Small intestine (tissue), 16 donors: ENCODE results near the gene FAM47B. TPM values are rescaled to one million over a fixed set of nuclear protein-coding genes. Genes with fewer than 3 reads are reported as not detected.
A peak's percentile ranks its signal among the peaks of the same experiment; 100 is the strongest.

Experiments
- DNase-seq, 2 donors: peaks; one replicate each; pipeline versions ENCODE4 v3.0.0 to v3.0.0-alpha.2; 2013
- FAIRE-seq: peaks from 2 replicates; lab custom pipeline; 2012; peaks lifted over from hg19 to GRCh38; lab: Jason Lieb, UNC
- H3K27ac ChIP-seq, 3 donors: one replicate each; pipeline ENCODE4 v1.5.1; 2013; ENCODE audit warnings: low read length in 2 of 3, mild to moderate bottlenecking in 2 of 3, control low read depth in 1 of 3, inconsistent platforms in 1 of 3, low read depth in 1 of 3, moderate library complexity in 1 of 3
- H3K27me3 ChIP-seq, 3 donors: one replicate each; pipeline ENCODE4 v1.6.1; 2013; ENCODE audit warnings: low read length in 3 of 3, inconsistent platforms in 1 of 3; ENCODE audit not compliant: control insufficient read depth in 3 of 3, insufficient read depth in 3 of 3
- H3K36me3 ChIP-seq, 3 donors: one replicate each; pipeline ENCODE4 v1.6.1; 2013; ENCODE audit warnings: low read length in 3 of 3, inconsistent platforms in 1 of 3, low read depth in 1 of 3, mild to moderate bottlenecking in 1 of 3, moderate library complexity in 1 of 3; ENCODE audit not compliant: control insufficient read depth in 3 of 3, insufficient read depth in 2 of 3
- H3K4me1 ChIP-seq, 3 donors: one replicate each; pipeline ENCODE4 v1.6.1; 2013; ENCODE audit warnings: low read length in 2 of 3, inconsistent platforms in 1 of 3, low read depth in 1 of 3, mild to moderate bottlenecking in 1 of 3, moderate library complexity in 1 of 3; ENCODE audit not compliant: control insufficient read depth in 3 of 3, insufficient read depth in 2 of 3
- H3K4me3 ChIP-seq, 3 donors: one replicate each; pipeline ENCODE4 v1.5.1; 2013; ENCODE audit warnings: low read length in 3 of 3, control low read depth in 1 of 3, inconsistent platforms in 1 of 3, low read depth in 1 of 3, mild to moderate bottlenecking in 1 of 3, moderate library complexity in 1 of 3
- H3K9me3 ChIP-seq, 2 donors: one replicate each; pipeline ENCODE4 v1.6.1; 2013; ENCODE audit warnings: low read depth in 1 of 2, low read length in 1 of 2; ENCODE audit not compliant: control insufficient read depth in 2 of 2, insufficient read depth in 1 of 2
- WGBS, 3 donors: extraction: QIAGEN DNeasy Blood & Tissue Kit; methylation state at CpG; one replicate each; pipeline ENCODE4 v1.1.7; 2013; 5-methylcytosine and 5-hydroxymethylcytosine counted together
- long read RNA-seq, 10 donors: transcript quantifications; one replicate each; lab custom pipeline, GENCODE V29; 2026
- polyA plus RNA-seq, 4 donors: library from polyadenylated mRNA; stranded (reverse) in 3 of 4; unstranded in 1 of 4; fragments of 200-250 nt in 3 of 4; fragments of 120-200 nt in 1 of 4; gene quantifications; one replicate each; pipeline versions ENCODE4 v1.2.1 to v1.2.3, GENCODE V29; 2013
- donor health status: healthy with polysubstance abuse.
- donor health status: control.
- donor health status: control.
- donor health status: Bipolar disorder and iron deficiency.
- donor health status: healthy.

The FAM47B gene
- polyA plus RNA-seq: not detected
- long read RNA-seq, donor 1: 0 reads
- long read RNA-seq, donor 2: 0 reads
- long read RNA-seq, donor 3: 0 reads
- long read RNA-seq, donor 4: 0 reads
- long read RNA-seq, donor 5: 0 reads
- long read RNA-seq, donor 6: 0 reads
- long read RNA-seq, donor 7: 0 reads
- long read RNA-seq, donor 8: 0 reads
- long read RNA-seq, donor 9: 0 reads
- long read RNA-seq, donor 10: 0 reads

DNA sequence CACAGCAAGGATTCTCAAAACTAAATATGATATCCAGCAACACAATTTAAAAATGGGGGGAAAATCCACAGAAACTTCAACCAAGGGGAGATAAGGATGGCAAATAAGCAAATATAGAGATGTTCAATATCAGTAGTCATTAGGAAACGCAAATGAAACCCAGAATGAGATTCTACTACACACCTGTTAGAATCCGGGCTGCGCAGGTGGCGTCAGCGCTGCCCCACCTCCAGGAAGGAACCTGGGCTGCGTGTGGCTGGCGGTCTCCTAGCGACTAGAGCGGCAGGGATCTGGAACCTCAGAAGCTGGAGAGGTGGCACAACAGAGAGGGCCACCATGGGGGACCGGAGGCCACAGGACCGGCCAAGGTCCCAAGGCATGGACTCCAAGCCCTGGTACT, at the start of gene FAM47B:
Gene FAM47B (plus strand): TSS at position 301 of the 400 bp plus-strand sequence. CDS start 36 bp downstream, at position 337.
- DNase-seq (no peak), FAIRE-seq (no peak)
- 84 to 95% (median 94%) methylated on average over 11 of the region's 11 CpGs for WGBS, 3 donors

DNA sequence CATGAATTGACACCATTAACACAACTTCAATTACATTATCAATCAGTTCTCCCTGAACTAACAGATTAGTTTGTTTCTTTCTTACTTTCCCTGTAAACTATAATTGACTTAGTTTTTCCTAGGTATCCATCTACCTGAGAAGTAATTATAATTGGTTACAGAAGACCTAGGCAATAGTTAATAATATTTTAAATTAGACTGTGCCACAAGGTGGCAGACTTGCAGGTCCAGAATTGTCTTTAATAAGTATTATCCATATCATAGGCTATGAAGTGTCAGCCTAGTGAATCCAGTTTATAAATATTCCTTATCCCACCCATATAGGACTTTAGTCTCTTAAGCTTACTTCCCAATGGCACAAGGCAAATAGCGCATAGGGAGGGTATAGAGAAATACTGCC, 48.9 kb upstream of the FAM47B start:
- Histone ChIP-seq H3K27me3 (no peaks in the 10 kb centered on the region), H3K9me3 (no peaks in the 10 kb centered on the region), H3K36me3 (no peaks in the 10 kb centered on the region), H3K27ac (no peak overlapping the region), H3K4me3 (no peak overlapping the region), H3K4me1 (no peaks in the 10 kb centered on the region)
- WGBS, 3 donors: 58 to 91% (median 71%) methylated on average over 1 of the region's 1 CpG
- FAIRE-seq: no peak
- DNase-seq: peak in 1 of 2 donors; percentile 11

More for the DNA sequence above, at the start of gene FAM47B:
- Histone ChIP-seq H3K9me3 (no peaks in the 10 kb centered on the region), H3K4me3 (no peak within 1 kb of the TSS), H3K27me3 (no peaks in the 10 kb centered on the region), H3K4me1 (no peaks in the 10 kb centered on the region), H3K27ac (no peak within 1 kb of the TSS), H3K36me3 (no peaks in the 10 kb centered on the region)

DNA sequence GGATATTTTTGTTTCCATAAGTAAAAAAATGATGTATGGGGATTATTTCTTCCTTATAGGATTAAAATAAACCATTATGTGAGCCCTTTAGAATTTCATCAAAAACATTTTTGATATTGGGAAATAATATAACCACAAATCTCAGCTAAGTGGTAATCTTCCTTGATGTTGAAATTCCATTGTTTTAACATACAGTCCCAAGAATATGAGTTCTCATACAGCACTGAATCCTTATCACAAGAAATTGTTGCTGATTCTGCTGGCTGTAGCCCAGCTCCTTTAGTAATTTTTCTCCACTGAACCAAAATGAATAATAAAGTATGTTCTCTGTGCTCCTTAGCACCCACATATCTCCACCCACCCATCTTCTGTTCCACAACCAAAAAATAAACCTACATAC, 41.9 kb upstream of the FAM47B start:
- Histone ChIP-seq H3K36me3 (no peaks in the 10 kb centered on the region), H3K4me1 (no peaks in the 10 kb centered on the region), H3K4me3 (no peak overlapping the region), H3K9me3 (no peaks in the 10 kb centered on the region), H3K27ac (no peak overlapping the region), H3K27me3 (no peaks in the 10 kb centered on the region)
- FAIRE-seq (no peak), DNase-seq (no peak)

DNA sequence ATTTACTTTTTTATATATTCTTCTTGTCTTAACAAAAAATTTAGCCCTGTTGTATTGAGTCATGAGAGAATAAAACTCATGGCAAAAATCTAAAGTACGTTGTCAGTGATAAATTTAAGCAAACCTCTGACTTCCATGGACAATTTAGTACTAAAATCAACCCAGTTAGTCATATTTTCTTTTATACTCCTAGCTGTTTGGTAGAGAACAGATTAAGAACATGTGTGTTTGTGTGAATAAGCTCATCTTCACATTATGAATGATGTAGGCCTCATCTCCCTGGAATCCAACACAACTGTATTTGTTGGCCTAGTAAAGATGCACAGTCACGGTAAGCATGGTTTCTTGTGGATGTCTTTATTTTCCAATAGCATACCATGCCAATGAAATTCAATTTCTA, 40.8 kb upstream of the FAM47B start:
- no peak overlapping the region for H3K4me3 ChIP-seq
- DNase-seq (no peak), FAIRE-seq (peak; percentile 53)
- no peak overlapping the region for H3K27ac ChIP-seq
- H3K36me3 ChIP-seq: no peaks in the 10 kb centered on the region
- H3K9me3 ChIP-seq: no peaks in the 10 kb centered on the region
- H3K4me1 ChIP-seq: no peaks in the 10 kb centered on the region
- 50 to 83% (median 65%) methylated on average over 2 of the region's 2 CpGs for WGBS, 3 donors
- no peaks in the 10 kb centered on the region for H3K27me3 ChIP-seq

DNA sequence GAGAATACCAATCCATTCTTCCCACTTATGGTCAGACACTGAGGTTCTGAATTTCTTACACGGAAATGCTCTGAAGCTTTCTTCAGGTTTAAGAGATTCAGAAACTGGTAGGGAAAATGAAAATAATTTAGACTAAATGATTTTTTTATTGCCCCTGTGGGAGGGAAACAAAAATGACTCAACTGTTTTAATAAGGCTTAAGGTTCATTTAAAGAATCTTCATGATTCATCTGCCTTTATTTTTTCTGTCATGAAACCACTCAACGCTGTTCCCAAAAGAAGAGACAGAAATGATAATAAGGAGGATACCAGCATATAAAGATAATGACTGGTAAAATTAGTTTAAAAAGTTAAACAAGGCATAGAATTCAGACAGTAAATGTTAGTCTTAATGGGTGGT, 39.3 kb upstream of the FAM47B start:
- Histone ChIP-seq H3K9me3 (no peaks in the 10 kb centered on the region), H3K4me1 (no peaks in the 10 kb centered on the region), H3K36me3 (no peaks in the 10 kb centered on the region), H3K27ac (no peak overlapping the region), H3K4me3 (no peak overlapping the region), H3K27me3 (no peaks in the 10 kb centered on the region)
- FAIRE-seq (no peak), DNase-seq (no peak)
- WGBS, 3 donors: 73 to 85% (median 82%) methylated on average over 2 of the region's 2 CpGs

DNA sequence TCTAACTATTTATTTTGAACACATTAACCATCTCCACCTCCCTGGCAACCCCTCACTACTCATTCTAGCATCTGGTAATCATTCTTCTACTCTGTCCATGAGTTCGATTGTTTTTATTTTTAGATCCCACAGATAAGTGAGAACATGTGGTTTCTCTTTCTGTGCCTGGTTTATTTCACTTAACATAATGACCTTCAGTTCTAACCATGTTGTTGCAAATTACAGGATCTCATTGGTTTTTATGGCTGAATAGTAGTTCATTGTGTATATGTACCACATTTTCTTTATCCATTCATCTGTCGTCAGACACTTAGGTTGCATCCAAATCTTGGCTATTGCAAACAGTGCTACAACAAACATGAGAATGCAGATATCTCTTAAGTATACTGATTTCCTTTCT, 33.4 kb upstream of the FAM47B start:
- WGBS, 3 donors: 60 to 73% (median 65%) methylated on average over 2 of the region's 2 CpGs
- no peak overlapping the region for H3K4me3 ChIP-seq
- no peak for DNase-seq
- no peak for FAIRE-seq
- no peaks in the 10 kb centered on the region for H3K9me3 ChIP-seq
- no peaks in the 10 kb centered on the region for H3K36me3 ChIP-seq
- no peaks in the 10 kb centered on the region for H3K27me3 ChIP-seq
- H3K4me1 ChIP-seq: no peaks in the 10 kb centered on the region
- H3K27ac ChIP-seq: no peak overlapping the region

DNA sequence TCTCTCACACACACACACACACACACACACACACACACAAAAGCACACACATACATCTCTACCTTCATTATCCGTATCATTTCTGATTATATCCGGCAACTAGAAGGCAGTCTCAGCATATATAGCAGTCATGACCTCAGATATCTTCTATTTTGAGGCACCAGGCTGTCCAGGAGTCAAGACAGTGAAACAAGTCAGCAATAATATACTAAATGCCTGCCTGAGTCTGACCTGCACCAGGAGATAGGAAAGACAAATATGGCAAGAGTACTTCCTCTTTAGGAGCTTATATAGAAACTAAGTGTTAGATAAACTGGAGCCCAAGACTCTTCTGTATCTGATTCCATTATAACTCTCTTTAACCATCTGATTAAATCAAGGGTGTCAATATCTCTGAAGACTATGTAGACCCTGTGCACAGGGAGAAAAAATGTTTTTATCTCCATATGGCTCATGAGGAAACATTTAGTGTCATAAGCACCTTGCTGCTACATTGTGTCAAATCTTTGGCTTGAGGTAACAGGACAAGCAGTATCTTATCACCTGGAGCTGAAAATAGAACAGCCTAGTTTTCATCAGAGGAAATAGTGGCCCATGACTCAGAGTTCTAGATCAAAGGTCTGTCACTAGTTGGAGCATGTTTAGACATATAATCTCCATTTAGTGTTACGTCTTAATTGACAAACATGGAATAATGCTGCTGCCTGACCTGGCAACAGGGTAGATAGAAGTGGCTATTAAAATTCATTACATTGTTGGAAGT, 27.0 kb upstream of the FAM47B start:
- FAIRE-seq (no peak), DNase-seq (peak; percentile 42 to 58)
- H3K9me3 ChIP-seq: no peaks in the 10 kb centered on the region
- H3K4me3 ChIP-seq: no peak overlapping the region
- no peaks in the 10 kb centered on the region for H3K36me3 ChIP-seq
- 25 to 66% (median 54%) methylated on average over 3 of the region's 3 CpGs for WGBS, 3 donors
- H3K4me1 ChIP-seq: no peaks in the 10 kb centered on the region
- H3K27me3 ChIP-seq: no peaks in the 10 kb centered on the region
- no peak overlapping the region for H3K27ac ChIP-seq

DNA sequence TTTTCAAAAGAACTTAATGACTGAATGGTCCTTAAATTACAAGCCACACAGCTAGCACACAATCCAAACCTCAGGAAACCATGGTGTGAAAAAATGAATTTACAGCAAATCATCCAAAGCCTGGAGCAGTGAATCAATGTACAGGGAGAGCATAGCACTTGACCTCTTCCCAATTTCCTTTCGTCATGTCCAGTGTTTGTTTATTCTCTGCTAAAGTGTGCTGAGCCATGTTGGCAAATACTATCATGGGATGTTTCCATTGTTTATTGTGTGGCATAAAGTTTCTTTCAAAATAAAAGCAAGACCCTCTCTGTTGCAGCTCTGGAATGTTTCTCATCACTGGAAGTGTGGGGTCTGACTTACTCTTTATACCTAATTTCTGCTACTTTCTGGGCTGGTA, 25.4 kb upstream of the FAM47B start:
- FAIRE-seq (no peak), DNase-seq (peak in 1 of 2 donors; percentile 0)
- Histone ChIP-seq H3K4me1 (no peaks in the 10 kb centered on the region), H3K36me3 (no peaks in the 10 kb centered on the region), H3K4me3 (no peak overlapping the region), H3K9me3 (no peaks in the 10 kb centered on the region), H3K27ac (no peak overlapping the region), H3K27me3 (no peaks in the 10 kb centered on the region)
- 58 to 85% (median 64%) methylated on average over 1 of the region's 1 CpG for WGBS, 3 donors
